SW480 (cell line): ENCODE data around the gene KLHDC3.
A peak's percentile ranks its signal among the peaks of the same experiment; 100 is the strongest.

Source experiments
- DNase-seq: peaks from one replicate; pipeline ENCODE4 v3.0.0-alpha.2; 2016; ENCODE audit warnings: low spot score

KLHDC3 gene

GRCh38 chr6:43058531-43058930 lies 44.5 kb downstream of the KLHDC3 start:
- DNase-seq, result no peak

DNA sequence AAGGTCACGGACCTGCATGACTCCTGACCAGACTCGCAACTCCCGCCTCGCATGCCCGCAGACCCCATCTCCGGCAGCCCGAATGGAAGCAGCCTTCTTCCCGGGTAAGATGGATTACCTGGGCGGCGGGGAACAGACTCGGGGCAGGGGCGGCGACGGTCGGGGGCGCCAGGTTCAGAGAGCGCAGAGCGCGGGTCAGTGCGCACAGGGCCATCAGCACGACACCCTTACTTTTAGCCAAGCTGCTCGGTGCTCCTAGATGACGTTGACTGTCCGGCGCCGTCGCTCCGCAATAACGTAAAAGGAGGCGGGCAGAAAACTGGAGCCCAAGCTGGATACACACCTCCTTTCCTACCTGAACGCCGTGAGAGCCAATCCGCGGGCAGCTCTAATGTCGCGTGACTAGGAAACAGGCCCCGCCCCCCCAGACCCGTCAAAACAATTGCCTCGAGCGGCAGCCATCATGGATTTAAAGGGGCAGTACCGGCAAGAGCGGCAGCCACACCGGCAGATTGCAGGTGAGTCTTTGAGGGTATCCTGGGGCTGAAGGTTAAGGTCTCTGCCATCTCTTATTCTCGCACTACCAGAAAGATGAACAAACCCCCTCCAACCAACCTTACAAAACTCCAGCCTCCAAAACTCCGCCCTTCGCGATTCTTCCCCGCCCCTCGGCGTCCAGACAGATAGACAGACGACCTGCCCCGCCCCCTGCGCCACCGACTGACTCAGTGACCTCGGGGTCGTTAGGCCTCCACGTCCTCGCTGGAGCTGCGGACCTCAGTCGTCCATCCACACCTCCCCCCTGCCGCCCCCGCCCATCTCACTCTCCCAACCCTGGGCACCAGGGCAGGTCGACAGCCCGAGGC lies 45.4 kb downstream of the KLHDC3 start, which contains the start of the genes KLC4 and MRPL2:
Gene KLC4 (plus strand): TSS at position 464 of the 866 bp plus-strand sequence. CDS start 1,705 bp downstream, outside the sequence.
Gene MRPL2 (minus strand): TSS at position 267 of the 866 bp plus-strand sequence. CDS start 53 bp downstream, at position 214.
- peak; percentile 98 for DNase-seq

- DNase-seq, result peak; percentile 56
Observed at GRCh38 chr6:43060034-43060754, 46.1 kb downstream of the KLHDC3 start.

DNA sequence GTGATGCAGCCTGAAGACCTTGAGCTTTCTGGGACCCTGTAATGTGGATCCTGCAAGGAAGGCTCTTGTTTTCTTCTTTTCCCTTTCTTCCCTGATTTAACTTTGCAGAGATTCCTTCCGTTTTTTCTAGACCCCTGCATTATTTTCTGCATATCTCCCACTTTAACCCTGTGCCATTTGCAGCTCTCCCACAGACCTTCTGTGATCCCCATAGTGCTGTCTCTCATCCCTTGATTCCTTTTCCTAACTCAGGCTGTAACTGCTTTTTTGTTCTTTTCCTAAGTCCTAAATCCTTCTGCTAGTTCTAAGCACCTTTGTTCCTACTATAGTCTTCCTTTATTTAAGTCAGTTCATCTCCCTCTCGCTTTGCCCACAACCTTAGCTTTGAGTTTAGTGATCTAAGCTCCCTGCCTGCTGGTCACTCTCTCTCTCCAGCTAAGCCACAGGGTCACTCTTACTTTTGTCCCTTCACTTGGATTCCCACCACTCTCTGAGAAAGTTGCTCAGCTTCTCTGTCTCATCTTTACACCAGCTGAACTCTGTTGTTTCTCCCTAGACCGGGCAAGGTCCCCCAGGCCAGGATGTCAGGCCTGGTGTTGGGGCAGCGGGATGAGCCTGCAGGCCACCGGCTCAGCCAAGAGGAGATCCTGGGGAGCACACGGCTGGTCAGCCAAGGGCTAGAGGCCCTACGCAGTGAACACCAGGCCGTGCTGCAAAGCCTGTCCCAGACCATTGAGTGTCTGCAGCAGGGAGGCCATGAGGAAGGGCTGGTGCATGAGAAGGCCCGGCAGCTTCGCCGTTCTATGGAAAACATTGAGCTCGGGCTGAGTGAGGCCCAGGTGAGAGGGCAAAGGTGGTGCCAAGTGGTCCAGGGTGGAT lies 46.9 kb downstream of the KLHDC3 start:
- no peak for DNase-seq

GRCh38 chr6:43061861-43062260 lies 47.8 kb downstream of the KLHDC3 start:
- no peak for DNase-seq

DNA sequence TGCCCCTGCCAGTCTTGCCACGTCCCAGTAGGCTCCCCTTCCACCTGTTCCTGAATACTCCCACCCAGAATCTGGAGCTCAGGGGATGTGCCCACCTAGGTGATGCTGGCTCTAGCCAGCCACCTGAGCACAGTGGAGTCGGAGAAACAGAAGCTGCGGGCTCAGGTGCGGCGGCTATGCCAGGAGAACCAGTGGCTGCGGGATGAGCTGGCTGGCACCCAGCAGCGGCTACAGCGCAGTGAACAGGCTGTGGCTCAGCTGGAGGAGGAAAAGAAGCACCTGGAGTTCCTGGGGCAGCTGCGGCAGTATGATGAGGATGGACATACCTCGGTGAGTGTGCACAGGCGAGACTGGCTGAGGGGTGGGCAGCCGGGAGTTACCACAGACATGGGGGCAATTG lies 48.8 kb downstream of the KLHDC3 start:
- no peak for DNase-seq

DNA sequence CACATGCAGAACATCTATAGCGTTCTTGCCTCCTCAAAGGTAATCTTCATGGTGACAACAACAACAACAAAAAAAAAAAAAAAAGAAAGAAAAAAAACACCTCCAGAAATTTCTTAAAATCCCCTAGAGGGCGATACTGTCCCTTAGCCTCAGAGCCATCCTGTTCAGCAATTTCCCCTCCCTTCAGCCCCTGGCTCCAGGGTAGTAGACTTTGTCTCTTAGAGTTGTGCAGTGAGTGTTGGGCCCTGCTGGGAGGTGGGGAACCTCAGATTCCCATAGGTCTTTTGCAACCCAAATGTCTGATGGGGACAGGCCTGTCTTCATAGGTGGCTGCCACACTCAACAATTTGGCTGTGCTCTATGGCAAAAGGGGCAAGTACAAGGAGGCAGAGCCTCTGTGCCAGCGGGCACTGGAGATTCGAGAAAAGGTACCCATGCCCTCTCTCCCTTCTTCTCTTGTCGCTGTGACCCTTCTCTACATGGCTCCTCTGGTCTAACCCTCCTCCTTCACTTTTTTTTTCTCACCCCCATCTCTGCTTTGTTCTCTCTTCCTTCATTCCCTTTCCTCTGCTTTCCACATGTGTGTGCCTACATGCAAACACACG lies 56.1 kb downstream of the KLHDC3 start:
- DNase-seq, result peak; percentile 68
